ENCODE results near the gene USP47. TPM values are rescaled to one million over a fixed set of nuclear protein-coding genes. Genes with fewer than 3 reads are reported as not detected.

The USP47 gene
- polyA plus RNA-seq, 1 donor from 2014 or later = 92.6 TPM

DNA sequence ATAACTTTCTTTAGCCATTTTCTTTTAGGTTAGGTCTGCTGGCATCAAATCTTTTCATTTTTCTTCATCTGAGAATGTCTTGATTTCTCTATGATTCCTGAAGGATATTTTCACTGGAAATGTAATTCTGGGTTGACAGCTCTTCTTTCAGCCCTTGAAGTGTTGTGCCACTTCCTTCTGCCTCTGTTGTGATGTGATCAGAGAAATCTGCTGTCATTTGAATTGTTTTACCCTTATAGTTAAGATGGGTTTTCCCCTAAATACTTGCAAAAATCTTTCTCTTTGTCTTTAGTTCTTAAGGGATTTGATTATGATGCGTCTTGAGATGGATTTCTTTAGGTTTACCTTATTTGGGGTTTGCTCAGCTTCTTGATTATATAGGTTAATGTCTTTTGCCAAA, 23.0 kb downstream of the USP47 start:
- Histone ChIP-seq H3K4me2 (ENCODE audit: low read length) (no peak overlapping the region), H3K9me2 (ENCODE audit: insufficient read depth, low read length) (no peaks in the 10 kb centered on the region), H3K9ac (ENCODE audit: low read length) (no peak overlapping the region), H4K20me1 (ENCODE audit: insufficient read depth) (no peaks in the 10 kb centered on the region), H3K4me3 (ENCODE audit: low read length) (no peak overlapping the region), H3K9me3 (ENCODE audit: low read length) (no peaks in the 10 kb centered on the region), H3K27me3 (ENCODE audit: insufficient read depth, low read depth, low read length) (no peaks in the 10 kb centered on the region), H3K27ac (ENCODE audit: low read length) (no peak overlapping the region), H3K79me2 (replicated peaks; ENCODE audit: insufficient read depth, low read length) (peaks cover 77% of the 10 kb centered on the region), H3F3A (ENCODE audit: insufficient read depth, low read length, poor library complexity, severe bottlenecking) (no peaks in the 10 kb centered on the region), H3K36me3 (ENCODE audit: insufficient read depth, low read length) (no peaks in the 10 kb centered on the region), H2AFZ (ENCODE audit: low read depth, low read length) (no peak overlapping the region)
- TF ChIP-seq SMC3 (conservative IDR thresholded peaks at IDR 0.05; ENCODE audit: poor library complexity) = no peak
- TF ChIP-seq EZH2 (IDR thresholded peaks at IDR 0.05; ENCODE audit: borderline replicate concordance, insufficient read depth, low read length, poor library complexity, severe bottlenecking) = no peak
- peak; percentile 87 for TF ChIP-seq POLR2AphosphoS5 (IDR thresholded peaks at IDR 0.05)
- TF ChIP-seq EP300 (conservative IDR thresholded peaks at IDR 0.05; ENCODE audit: poor library complexity, severe bottlenecking) = peak; percentile 73
- no peak for TF ChIP-seq TAF1 (IDR thresholded peaks at IDR 0.05; ENCODE audit: low read depth)
- TF ChIP-seq MXI1 (conservative IDR thresholded peaks at IDR 0.05; ENCODE audit: poor library complexity, severe bottlenecking) = no peak
- no peak for TF ChIP-seq RAD21 (conservative IDR thresholded peaks at IDR 0.05)

DNA sequence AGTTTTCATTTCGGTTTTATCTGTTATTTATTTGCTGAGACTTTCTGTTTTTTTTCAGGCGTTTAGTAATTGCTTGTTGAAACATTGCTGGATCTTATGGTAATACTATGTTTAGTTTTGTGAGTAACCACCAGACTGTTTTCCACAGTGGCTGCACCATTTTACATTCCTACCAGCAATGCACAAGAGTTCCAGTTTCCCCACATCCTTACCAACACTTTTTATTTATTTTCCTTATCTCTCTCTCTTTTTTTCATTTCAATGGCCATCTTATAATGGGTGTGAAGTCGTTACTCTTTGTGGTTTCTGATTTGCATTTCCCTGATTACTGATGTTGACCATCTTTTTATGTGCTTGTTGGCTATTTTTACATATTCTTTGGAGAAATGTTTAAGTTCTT, 23.7 kb downstream of the USP47 start:
- H2AFZ ChIP-seq (ENCODE audit: low read depth, low read length) = no peak overlapping the region
- no peaks in the 10 kb centered on the region for H3K9me3 ChIP-seq (ENCODE audit: low read length)
- H3K27me3 ChIP-seq (ENCODE audit: insufficient read depth, low read depth, low read length) = no peaks in the 10 kb centered on the region
- H3K27ac ChIP-seq (ENCODE audit: low read length) = no peak overlapping the region
- no peak overlapping the region for H3K4me2 ChIP-seq (ENCODE audit: low read length)
- TF ChIP-seq, protein P1, sequence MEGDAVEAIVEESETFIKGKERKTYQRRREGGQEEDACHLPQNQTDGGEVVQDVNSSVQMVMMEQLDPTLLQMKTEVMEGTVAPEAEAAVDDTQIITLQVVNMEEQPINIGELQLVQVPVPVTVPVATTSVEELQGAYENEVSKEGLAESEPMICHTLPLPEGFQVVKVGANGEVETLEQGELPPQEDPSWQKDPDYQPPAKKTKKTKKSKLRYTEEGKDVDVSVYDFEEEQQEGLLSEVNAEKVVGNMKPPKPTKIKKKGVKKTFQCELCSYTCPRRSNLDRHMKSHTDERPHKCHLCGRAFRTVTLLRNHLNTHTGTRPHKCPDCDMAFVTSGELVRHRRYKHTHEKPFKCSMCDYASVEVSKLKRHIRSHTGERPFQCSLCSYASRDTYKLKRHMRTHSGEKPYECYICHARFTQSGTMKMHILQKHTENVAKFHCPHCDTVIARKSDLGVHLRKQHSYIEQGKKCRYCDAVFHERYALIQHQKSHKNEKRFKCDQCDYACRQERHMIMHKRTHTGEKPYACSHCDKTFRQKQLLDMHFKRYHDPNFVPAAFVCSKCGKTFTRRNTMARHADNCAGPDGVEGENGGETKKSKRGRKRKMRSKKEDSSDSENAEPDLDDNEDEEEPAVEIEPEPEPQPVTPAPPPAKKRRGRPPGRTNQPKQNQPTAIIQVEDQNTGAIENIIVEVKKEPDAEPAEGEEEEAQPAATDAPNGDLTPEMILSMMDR (IDR thresholded peaks at IDR 0.05; ENCODE audit: poor library complexity, severe bottlenecking) = no peak
- TF ChIP-seq RAD21 (conservative IDR thresholded peaks at IDR 0.05) (no peak), SMC3 (conservative IDR thresholded peaks at IDR 0.05; ENCODE audit: poor library complexity) (no peak), EZH2 (IDR thresholded peaks at IDR 0.05; ENCODE audit: borderline replicate concordance, insufficient read depth, low read length, poor library complexity, severe bottlenecking) (no peak), POLR2AphosphoS5 (IDR thresholded peaks at IDR 0.05) (no peak)
- TF ChIP-seq, protein P2, sequence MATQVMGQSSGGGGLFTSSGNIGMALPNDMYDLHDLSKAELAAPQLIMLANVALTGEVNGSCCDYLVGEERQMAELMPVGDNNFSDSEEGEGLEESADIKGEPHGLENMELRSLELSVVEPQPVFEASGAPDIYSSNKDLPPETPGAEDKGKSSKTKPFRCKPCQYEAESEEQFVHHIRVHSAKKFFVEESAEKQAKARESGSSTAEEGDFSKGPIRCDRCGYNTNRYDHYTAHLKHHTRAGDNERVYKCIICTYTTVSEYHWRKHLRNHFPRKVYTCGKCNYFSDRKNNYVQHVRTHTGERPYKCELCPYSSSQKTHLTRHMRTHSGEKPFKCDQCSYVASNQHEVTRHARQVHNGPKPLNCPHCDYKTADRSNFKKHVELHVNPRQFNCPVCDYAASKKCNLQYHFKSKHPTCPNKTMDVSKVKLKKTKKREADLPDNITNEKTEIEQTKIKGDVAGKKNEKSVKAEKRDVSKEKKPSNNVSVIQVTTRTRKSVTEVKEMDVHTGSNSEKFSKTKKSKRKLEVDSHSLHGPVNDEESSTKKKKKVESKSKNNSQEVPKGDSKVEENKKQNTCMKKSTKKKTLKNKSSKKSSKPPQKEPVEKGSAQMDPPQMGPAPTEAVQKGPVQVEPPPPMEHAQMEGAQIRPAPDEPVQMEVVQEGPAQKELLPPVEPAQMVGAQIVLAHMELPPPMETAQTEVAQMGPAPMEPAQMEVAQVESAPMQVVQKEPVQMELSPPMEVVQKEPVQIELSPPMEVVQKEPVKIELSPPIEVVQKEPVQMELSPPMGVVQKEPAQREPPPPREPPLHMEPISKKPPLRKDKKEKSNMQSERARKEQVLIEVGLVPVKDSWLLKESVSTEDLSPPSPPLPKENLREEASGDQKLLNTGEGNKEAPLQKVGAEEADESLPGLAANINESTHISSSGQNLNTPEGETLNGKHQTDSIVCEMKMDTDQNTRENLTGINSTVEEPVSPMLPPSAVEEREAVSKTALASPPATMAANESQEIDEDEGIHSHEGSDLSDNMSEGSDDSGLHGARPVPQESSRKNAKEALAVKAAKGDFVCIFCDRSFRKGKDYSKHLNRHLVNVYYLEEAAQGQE (IDR thresholded peaks at IDR 0.05; ENCODE audit: borderline replicate concordance) = no peak
- no peaks in the 10 kb centered on the region for H4K20me1 ChIP-seq (ENCODE audit: insufficient read depth)
- H3K79me2 ChIP-seq (replicated peaks; ENCODE audit: insufficient read depth, low read length) = peaks cover 83% of the 10 kb centered on the region
- no peak overlapping the region for H3K4me3 ChIP-seq (ENCODE audit: low read length)
- H3F3A ChIP-seq (ENCODE audit: insufficient read depth, low read length, poor library complexity, severe bottlenecking) = no peaks in the 10 kb centered on the region
- no peaks in the 10 kb centered on the region for H3K36me3 ChIP-seq (ENCODE audit: insufficient read depth, low read length)
- no peak overlapping the region for H3K9ac ChIP-seq (ENCODE audit: low read length)
- H3K9me2 ChIP-seq (ENCODE audit: insufficient read depth, low read length) = no peaks in the 10 kb centered on the region
